HG03342 (cell line): Measurements from ENCODE around the gene ARFGAP3.
"Not testable (repeated sequence)": the region's sequence is repeated elsewhere in the genome, so short reads cannot be mapped to it uniquely, and the experiment has no call there.

ENCODE experiments used
- ATAC-seq: cut with Tn5 transposase; IDR thresholded peaks from one replicate; pipeline ENCODE4 v1.9.1; 2021; ENCODE audit warnings: mild to moderate bottlenecking, moderate library complexity; ENCODE audit not compliant: unreplicated experiment

The ARFGAP3 gene

DNA sequence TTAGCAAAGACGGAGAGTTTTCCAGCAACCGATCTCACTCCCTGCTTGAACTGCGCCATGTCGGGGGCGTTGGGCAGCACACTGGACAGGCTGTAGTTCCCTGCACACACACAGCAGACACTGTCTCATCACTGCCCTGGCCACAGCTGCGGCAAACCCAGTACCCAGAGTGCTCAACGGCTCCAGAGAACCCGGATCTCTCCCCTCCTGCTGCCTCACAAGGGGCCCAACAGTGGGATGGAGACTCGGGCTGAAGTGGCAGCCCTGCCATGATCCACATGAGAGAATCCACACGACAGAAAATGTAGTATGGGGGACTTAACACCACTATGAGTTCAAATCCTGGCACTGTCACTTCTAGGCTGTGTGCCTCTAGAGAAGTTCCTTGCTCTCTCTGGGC, 58.0 kb downstream of the ARFGAP3 start:
- no peak for ATAC-seq

DNA sequence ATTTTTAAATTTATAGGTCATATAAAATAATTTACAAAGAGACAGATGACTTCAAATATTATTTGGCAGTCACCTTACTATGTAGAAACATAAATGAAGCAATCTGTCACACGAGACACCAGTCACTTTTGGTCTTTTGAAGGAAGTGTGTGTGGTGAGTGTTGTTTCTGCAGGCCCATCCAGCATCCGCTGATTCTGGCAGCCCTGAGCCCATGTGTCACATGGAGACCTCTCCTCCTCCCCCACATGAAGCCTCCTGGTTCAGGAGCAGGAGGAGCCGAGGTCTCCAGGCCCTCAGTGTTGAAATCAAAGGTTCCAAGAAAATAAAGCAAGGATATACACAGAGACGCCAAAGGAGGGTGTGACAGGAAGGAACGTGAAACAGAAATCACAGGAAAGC, 60.1 kb downstream of the ARFGAP3 start:
- ATAC-seq = no peak

DNA sequence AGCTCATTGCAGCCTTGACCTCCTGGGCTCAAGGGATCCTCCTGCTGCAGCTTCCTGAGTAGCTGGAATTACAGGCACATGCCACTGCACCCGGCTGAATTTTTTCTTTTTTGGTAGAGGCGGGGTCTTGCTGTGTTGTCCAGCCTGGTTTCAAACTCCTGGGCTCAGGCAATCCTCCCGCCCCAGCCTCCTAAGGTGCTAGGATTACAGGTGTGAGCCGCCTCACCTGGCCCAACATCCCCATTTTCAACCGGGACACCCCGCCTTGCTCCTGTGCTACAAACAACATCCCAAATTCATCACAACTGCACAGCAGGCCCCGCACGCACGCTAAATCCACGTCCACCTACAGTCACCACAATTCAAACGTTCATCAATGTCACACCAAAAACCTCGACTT, 61.0 kb downstream of the ARFGAP3 start:
- no peak for ATAC-seq

DNA sequence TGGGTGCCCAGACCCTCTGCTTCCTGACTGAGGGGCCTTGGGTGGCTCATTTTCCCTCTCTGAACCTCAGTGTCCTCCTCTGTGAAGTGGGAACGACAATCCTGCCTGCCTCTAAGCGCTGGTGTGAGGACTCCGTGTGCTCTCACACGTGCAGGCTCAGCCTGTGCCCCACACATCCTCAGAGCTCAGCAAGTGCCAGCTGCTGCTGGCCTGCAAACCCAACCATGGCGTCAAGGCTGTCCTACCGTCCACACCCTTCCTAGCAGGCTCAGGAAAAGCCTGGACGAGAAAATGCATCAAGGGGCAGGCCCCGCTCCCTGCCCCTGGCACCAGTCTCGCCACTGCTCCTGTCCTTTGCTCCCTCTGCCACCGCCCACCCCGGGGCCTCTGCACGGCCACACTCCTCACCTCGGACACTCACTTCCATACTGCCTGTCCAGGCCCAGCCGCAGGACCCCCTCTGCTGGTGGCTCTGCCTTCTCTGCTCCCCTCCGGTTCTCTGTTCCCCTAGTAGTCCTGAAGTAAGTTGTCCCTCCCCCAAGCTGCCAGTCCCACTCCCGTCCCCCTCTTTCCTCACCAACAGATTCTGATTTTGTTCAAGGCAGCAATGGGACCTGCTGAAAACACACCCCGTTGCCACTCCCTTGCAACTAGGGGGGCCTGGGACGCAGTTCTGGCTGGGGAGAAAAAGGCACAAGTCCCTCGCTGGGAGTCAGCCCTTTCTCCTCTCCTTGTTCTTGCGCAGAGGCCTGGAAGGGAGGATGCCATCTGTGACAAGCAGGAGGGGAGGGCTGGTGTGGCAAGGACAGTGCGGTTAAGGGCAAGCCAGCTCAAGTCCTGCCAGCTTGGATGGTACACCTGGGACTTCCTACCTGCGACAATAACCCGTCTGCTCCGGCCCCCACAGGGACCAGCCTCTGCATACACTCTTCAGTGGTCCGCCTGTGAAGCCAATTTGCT, 62.2 kb downstream of the ARFGAP3 start:
- ATAC-seq = no peak

DNA sequence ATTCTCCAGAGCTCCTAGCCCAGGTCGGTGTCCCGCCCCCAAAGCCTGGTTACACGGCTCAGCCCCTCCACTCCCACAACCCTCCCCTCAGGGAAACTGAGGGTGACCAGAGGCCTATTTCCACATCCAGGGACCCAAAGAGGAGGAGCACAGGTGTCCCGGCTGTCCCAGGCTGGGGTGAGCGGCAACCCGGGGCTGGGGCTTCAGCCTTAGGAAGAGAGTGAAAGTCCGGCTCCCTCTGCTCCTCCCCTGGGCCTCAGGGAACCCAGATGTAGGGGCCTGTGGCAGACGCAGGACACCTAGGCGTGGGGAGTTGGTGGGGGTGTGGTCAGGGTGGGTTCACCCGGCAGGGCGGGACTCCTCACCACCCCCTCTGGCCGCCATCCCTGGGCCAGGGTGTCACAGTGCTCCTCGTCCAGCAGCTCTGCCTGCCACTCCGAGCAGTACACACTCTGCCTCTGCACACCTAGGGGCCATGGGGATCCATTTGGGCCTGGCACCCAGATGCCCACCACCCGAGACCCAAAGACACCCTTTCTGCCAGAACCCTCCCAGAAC, 63.1 kb downstream of the ARFGAP3 start:
- ATAC-seq = no peak

DNA sequence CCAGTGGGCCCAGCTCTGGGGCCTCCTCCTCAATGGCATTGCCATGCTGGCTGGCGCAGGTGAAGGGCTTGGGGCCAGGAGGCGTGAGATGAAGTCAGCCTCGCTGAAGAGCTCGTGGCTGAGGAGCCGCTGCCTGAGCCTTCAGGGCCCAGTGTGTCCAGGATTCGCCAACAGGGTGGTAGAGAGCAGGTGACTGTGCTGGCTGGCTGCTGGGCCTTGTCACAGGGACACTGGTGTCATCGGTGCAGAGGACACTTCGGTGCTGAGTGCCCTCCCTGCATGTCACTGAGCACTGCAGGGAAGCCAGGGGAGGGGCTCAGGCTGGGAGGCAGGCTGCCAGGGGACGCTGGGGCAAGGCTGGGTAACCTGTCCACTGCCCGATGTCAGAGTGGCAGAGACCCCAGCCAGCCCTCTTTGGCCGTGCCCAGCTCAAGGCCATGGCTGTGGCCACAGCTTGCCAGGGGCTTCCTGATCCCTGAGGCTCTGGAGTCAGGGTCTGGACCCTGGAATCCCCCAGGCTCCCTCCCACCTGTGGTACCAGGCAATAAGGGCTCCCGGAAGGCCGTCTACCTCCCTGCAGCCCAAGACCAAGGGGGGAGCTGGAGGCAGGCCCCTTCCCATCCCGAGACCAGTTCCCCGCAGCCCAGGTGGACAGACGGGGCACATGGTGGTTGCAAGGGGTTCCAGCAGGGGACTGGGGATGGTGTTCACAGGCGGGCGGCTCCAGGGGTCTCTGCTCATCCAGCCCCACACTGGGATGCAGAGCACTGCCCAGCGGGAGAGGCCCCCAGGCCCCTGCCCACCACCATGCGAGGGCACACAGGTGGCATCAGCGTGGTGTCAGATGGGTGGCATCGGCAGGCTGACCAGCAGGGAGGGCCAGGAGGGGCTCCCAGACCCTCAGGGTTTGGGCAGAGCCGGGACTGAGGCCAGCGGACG, 63.9 kb downstream of the ARFGAP3 start:
- ATAC-seq = no peak

DNA sequence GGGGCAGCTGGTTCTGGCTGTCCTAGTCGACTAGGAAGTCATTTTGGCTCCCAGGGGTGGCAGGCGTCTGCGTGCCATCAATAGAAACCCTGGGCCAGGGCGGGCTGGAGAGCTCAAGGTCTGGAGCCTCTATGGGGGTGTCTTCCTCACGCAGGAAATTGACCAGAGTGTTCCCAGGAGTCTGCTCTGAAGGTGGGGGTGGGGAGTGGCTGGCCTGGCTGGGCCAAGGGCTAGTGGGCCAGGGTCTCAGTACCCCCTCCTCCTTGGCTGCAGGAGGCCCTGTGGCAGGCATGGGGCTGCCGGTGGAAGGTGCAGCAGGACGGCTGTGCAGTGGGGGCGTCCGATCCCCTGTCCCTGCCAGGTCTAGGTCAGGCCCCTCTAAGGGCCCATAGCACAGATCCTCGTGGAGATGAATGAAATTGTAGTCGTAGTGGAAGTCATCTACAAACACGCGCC, 64.6 kb downstream of the ARFGAP3 start:
- no peak for ATAC-seq

DNA sequence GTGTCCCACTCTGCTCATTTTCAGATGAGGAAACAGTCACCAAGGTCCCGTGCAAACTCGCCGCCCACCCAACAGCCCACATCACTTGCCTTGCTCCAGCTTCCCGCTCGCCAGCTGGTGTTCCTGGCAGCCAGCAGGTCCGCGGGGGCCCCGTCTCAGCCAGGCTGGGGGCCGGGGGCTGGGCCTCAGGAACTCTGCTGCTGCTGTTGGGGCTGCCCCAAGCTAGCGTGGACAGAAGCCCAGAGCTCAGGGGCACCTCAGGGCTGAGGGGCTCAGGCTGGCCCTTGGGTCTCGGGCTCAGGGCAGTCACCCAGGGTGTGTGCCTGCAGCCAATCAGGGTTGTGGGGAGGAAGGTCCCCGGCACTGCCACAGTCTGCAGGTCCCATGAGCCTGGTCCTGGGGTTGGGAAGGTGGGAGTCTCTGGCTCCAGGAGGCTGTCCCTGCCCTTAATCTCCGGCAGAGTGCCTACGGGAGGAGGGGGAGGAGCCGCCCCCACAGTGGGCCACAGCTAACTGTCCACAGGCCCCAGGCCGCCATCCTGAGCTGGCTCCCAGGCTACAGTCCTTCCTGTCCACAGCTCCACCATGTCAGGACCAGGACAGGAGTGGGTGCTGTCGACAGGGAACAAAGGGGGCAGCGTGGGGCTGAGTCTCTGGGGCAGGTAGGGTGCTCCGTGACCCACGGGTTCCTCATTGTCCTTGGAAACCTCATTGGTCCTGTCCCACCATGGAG, 65.2 kb downstream of the ARFGAP3 start:
- no peak for ATAC-seq

DNA sequence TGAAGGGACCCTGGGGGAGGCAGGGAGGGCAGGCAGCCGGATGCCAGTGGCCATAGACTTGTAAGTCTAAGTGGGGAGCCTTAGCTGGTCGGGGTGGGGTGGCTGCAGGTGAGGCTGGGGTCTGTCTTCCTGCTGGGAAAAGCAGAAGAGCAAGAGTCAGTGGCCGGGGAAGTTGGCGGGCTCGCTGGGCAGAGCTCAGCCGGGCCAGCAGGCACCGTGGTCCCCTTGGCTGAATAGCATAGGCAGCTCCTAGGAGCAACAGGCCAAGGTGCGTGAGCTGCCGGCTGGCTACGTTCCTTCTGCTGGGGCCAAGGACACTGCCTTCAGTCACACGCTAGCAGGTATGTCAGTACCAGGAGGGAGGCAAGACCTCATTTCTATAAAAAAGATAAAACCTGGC, 68.6 kb downstream of the ARFGAP3 start:
- no peak for ATAC-seq

DNA sequence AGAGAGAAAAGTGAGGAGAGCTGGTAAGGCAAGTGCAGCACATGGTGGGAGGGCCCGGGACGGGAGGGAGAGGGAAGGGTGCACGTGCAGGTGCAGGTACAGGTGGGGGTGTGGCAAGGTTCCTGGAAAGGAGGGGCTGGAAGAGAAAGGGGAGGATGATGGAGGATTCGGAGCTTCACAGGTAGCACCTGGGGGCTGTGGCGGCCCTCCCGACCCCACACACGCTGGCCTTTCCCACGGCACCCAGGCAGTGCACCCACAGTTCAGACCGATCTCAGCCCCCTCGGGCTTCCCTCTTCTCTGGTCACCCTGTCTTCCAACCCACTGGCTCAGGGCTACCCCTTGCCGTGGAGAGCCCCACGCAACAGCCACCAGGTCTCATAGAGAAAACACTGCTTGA, 69.1 kb downstream of the ARFGAP3 start:
- ATAC-seq = no peak

DNA sequence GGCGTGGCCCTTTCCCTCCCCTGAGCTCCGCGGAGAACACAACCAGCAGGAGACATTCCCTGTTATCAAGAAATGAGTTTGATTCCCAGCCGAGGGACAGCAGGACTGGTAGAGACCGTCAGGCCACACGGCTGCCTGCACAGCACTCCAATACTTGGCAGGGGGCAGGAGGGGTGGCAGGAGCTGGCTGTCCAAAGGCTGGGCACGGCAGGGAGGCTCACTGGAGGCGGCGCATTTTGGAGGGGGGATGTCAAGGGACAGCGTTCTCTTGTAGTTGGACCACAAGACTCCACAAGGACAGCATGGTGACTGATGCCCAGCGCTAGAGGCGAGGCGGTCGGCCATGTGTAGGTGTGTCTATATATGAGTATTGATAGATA, 69.7 kb downstream of the ARFGAP3 start:
- ATAC-seq = no peak

DNA sequence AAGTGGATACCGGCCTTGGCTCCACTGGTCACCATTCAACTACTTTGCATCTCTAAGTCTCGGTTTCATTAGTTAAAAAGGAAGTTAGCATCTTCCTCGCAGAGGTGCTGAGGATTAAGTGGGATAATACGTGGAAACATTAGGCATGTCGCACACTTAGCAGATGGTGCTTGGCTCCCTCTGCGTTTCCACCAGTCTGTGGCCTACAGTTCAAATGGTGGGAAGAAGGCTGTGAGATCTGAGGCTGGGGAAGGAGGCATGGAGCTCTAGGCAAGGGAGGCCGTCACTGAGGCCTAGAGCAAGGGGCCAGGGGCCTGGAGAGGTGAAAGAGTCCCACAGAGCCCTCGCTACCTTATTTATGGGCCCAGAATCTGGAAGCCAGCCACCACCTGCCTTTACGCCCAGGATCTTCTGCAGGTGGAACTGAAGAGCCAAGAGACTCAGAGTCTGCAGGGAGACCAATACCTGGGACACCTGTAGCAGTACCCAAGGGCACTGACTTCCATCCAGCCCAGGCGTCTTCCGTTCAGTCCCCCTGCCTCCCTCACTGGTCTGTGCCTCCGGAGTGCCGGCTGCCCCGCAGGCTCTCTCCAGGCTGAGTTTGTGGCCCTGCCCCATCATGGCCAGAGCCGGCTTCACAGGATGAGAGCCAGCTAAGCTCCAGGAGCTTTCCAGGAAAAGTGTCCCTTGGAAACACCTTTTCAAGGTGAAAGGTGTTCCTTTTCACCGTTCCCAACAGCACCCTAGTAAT, 70.3 kb downstream of the ARFGAP3 start:
- ATAC-seq = no peak

DNA sequence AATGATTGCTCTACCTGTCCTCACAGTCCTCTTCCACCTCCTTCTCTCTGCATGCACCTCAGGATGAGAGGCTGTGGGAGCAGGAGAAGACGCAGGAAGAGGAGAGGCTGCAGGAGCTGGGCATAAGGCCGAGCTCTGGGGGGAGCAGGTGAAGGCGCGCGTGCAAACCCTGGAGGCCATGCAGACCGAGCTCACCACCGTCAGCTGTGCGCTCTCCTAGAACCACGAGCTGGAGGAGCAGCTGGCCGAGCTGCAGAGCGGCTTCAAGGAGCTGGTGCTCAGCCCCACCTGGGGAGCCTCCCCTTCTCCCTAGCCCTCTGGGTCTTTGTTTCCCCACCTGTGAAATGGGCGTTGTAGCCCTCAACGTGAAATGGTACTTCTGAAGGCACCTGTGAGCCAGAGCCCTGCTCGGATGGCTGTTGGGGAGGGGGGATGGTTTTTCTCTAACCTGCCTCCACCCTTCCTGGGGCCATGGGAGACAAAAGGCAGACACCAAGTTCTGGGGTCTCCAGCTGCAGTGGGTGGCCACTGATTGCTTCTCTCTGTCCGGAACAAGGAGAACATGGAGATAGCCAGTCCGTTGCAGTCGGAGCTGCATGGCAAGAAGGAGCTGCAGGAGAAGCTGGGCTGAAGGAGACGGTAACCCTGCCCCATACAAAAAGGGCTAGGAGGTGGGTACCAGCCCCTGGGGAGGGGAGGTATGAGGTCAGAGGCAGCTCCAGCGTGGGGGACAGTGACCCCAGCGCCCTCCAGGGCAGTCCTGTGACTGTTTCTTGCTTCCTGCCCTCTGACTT, 71.2 kb downstream of the ARFGAP3 start:
- no peak for ATAC-seq

DNA sequence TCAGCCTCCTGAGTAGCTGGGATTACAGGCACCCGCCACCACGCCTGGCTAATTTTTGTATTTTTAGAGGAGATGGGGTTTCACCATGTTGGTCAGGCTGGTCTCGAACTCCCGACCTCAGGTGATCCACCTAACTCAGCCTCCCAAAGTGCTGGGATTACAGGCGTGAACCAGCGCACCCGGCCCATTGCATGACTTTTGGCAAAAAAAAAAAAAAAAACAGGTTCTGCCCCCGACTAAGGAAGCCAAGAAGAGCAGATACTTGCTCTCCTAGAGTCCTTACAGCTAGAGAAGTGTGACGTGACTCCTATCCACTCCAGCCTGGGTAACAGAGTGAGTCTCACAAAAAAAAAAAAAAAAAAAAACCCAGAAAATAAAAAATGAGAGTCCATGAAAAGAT, 74.8 kb downstream of the ARFGAP3 start:
- not testable (repeated sequence) for ATAC-seq

DNA sequence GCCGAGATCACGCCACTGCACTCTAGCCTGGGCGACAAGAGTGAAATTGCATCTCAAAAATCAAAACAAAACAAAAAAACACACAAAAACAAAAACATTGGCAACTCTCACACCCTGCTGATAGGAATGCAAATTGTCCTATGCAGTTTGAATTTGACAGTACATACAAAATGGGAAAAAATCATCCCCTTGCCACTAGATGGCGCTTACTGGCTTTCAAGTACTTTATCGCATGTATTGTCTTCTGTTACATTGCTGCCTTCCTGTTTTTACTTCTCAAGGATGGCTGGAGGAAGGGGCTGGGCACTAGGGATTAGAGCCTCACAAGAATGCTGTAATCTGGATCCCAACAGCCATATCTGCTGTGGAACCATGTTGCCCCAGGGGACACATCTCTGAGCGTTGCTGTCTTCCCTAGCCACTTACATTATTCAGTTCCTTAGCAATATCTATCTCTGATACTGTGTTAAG, 77.0 kb downstream of the ARFGAP3 start:
- ATAC-seq = no peak

DNA sequence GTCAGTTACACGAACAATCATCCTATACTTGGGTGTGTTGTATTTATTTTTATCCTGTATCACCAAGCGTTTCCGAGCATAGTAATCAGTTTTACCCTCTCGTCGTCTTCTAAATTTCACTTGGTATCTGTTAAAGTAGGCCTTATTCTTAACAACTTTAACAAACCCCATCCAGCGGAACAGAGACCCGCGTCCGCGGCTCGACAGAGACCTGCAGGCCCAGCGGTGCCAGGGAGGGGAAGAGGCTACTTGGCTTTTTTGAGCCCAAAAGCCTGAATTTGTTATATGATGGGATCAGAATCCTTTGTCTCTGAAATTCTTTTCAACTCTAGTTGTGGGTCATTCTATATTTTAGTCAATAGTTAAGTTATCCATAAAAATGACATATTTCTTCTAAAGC, 79.9 kb downstream of the ARFGAP3 start:
- no peak for ATAC-seq

DNA sequence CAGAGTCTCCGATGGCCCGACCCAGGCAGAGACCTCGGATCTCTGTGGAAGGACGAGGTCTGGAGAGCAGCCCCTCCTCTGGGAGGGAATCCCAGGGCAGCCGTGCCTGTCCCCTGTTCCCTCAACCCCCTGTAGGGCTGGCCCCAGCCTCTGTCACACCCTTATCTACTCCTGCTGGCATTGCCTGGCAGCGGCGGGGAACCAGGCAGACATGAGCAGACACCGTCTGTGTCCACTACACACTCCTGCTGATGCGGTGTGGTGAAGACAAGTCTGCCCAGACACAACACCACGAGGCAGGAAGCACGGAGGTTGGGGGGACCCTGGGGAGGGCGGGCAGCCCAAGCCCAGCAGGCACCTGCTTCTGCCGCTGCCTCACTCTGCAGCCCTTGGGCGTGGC, 83.9 kb downstream of the ARFGAP3 start:
- ATAC-seq = no peak

DNA sequence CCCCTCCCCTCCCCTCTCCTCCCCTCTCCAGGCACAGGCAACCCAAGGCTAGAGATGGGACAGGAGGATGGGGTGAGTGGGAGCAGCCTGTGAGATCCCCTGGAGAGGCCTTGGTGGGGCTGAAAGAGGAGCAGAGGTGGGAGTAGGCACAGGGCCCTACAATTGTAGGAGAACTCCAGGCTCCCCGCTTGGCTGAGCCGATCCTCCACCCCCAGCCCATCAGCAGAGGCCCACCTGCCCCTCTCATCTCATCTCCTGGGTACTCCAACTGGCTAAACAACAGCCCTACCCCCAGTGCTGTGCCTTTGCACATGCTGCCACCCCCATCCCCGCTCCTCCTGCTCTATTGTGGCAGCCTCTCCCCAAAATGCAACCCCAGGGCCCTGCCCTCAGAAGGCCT, 84.4 kb downstream of the ARFGAP3 start:
- no peak for ATAC-seq
